DMS 273 (cell line): ENCODE data around the gene TMEM135.

Source experiments
- DNase-seq: peaks from one replicate; lab custom pipeline; 2025; ENCODE audit not compliant: unreplicated experiment; lab: John Stamatoyannopoulos, UW

TMEM135 gene

DNA sequence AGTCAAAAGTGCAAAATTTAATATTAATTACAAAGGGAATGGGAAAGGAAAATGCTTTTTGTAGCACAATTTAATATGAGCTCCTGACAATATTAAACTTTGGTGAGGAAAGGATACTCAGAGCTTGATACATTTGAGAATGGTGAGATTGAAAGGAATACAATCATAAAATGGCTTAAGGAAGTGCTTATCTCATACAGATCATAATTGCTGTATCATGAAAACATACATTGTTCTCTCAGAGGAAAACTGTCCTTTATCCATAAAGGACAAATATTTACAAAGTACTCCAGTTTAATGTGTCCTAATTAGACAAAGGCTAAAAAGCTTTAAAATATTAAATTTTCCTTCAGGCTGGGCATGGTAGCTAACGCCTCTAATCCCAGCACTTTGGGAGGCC is 260.4 kb downstream of the TMEM135 start:
- no peak for DNase-seq

- no peak for DNase-seq
Observed at GRCh38 chr11:87299041-87299481, 261.3 kb downstream of the TMEM135 start.

DNA sequence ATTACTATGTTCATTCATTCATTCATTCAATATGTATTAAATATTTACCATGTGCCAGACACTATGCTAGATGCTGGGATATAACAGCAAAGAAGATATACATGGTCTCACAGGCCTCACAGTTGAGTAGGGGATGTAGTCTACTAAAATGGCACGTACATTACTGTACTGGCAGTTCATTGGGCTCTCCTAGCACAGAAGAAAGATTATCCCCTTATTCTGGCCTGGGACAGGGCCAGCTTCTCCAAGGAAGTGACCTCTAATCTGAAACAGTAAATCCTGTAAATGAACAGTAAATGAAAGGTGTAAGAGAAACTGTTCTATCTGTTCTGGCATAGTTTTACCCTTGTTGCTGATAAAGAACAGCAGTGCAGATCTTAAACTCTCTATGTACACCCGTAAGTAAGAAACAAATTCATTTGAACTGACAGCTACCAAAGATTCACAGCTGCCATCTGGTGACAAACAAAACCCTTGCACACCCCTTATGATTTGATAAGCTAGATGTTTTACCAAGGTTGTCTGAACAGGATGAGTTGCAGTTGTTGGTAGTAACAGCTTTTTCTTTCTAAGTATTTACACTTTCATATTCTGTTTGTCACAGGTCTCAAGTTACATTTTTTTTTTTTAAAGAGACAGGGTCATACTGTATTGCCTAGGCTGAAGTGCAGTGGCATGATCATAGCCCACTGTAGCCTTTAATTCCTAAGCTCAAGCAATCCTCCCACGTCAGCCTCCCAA is 263.1 kb downstream of the TMEM135 start:
- DNase-seq = peak; percentile 20

DNA sequence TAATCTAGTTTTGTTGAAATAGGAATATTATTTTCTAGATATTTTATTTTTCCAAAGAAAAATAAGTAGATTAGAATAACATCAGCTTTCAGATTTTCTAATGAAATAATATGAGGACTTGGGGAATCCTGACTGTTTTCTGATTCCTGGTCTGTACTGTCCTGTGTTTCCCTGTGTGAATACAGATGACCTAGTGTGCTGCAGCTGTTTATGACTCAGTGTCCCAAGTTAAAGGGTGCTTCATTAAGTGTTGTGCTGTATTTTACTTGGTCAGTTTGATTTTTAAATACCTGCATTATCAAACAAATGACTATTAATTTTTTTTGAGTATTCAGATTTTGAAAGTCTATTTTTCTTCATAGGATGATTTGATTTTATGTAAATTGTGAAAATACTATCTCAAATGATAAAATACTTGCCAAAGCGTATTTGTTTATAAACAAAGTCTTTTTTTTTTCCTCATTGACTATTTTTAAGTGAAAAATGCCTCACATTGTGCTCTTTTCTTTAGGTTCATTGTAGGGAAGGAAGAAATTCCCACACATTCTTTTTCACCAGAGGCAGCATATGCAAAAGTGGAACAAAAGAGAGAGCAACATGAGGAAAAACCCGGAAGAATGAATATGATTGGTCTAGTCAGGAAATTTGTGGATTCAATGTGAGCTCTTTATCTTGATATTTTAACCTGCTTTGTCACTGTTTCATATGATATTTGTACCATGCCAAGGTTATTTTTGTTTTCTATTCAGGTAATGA is 264.2 kb downstream of the TMEM135 start:
- no peak for DNase-seq

GRCh38 chr11:87304412-87304811 is 266.7 kb downstream of the TMEM135 start:
- no peak for DNase-seq

GRCh38 chr11:87306262-87306851 is 268.6 kb downstream of the TMEM135 start:
- no peak for DNase-seq

DNA sequence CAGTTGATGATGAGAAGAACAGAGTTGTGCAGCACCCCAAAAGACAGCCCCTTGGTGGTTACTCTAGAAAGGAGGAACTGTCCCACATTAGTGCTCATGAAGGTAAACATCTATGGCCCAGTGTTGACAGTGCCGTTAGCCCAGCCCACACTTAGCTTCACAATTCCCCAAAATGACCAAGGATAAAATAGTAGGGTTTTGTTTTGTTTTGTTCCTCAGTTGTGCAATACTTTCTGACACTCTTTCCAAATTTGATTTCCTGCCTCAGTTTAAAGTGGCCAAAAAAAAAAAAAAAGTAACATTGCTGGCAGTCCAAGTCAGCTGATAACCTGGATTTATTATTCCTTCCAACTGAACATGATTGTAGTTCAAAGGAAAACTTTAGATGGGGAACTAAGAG is 269.4 kb downstream of the TMEM135 start:
- no peak for DNase-seq

GRCh38 chr11:87315229-87315628 is 277.5 kb downstream of the TMEM135 start:
- no peak for DNase-seq

DNA sequence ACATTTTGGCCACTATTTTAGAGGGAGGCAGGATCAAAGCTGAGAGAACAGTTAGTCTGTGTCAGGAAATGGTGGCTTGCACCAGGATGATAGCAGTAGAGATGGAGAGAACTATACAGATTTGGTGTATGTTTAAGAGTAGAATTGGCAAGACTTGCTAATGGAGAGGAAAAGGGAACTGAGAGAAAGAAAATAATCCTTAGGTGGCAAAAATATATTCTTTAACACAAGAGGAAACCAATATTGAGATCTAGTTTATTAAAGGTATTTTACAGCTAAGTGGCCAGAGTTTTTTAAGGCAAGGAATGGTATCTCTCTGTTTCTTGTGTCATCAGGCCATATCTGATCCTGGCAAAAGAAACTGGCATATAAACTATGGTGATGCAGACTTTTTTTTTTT is 278.8 kb downstream of the TMEM135 start:
- no peak for DNase-seq

DNA sequence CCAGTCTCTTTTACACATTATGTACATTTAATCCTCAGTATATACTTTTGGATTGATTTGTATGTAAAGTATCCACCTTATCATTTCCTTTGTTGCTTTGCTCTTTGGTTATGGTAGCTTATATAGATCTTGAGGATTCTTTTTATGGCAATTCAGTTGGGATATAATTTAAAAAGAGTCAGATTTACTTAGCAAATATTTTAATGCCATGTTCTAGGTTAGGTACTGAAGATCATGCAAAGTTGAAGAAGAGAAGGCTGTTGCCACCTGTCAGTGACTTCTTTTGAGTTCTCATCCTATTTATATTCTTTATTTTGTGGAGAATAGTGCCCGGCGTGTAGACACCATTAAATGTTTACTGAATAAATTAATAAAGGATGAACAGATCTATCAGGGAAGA is 279.7 kb downstream of the TMEM135 start:
- no peak for DNase-seq

DNA sequence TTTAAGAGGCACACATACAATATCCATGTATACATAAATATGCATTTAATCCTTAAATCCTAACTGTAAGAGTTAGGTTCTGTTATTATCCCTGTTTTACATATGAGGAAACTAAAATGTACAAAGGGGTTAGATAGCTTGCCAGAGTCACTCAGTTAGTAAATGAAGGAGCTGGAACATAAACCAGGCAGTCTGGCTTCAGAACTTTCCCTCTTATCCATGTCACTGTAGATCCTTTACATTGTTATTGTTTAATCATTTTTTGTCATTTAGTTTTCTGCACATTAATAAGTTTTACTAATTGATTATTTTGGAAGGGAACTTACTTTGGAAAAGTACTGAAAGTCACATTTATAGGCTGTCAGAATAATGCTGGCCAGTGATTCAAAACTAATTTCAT is 282.4 kb downstream of the TMEM135 start:
- no peak for DNase-seq

DNA sequence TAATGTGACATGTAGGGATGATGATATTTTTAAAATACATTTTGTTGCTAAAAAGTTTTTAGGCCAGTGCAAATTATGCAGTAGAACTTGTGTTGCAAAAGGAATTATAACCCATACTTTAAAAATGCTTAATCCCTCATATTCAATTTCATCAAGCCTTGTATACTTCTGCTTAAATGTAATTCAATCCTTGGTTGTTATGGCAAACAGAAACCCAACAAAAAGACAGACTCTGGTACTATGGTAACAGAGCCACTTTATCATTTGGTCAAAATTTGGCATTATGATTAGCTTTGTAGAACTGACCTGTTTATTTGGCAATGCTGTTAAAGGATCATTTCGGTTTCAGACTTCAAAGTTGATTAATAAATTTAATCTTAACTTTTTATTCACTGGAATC is 284.8 kb downstream of the TMEM135 start:
- DNase-seq = no peak

- no peak for DNase-seq
Observed at GRCh38 chr11:87323899-87324298, 286.2 kb downstream of the TMEM135 start.

GRCh38 chr11:87324817-87325489 is 287.2 kb downstream of the TMEM135 start:
- no peak for DNase-seq

DNA sequence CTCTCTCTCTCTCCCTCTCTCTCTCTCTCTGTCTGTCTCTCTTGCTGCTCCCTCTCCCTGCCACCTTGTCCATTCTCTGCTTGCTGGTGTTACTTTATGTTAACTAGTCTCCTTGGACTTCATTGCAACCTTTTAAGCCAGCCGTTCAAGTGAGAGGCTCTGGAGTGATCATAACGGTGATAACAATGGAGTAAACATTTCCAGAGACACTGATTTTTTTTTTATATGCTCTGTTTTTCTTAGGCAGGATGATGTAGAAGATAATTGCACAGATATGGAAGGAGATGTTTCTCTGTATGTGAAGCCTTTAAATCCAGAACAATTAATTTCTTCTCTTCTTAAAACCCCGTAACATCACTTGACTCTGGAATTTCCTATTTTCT is 287.7 kb downstream of the TMEM135 start:
- DNase-seq = no peak

- no peak for DNase-seq
Observed at GRCh38 chr11:87326594-87326993, 288.9 kb downstream of the TMEM135 start.

- DNase-seq = no peak
Observed at GRCh38 chr11:87329172-87329571, 291.4 kb downstream of the TMEM135 start.

DNA sequence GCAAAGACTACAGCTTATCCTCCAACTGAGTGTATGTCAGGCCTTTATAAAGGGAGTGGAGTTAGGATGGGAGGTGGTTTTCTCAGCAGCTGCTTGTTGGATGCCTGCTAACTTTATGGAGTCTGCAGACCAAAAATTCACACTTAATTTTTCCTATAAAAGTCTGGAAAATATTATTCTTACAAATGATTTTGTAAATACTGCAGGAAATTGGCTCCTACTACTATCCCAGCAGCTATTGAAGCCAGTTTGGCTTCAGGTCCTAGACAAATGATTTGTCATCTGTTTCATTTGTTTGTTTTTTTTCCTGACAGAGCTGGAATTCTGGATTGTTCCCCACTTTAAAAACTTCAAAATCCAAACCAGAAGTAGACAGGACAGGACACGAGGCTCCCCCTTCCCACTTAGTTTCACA is 292.5 kb downstream of the TMEM135 start:
- DNase-seq = no peak

- no peak for DNase-seq
Observed at GRCh38 chr11:87331273-87331672, 293.5 kb downstream of the TMEM135 start.

DNA sequence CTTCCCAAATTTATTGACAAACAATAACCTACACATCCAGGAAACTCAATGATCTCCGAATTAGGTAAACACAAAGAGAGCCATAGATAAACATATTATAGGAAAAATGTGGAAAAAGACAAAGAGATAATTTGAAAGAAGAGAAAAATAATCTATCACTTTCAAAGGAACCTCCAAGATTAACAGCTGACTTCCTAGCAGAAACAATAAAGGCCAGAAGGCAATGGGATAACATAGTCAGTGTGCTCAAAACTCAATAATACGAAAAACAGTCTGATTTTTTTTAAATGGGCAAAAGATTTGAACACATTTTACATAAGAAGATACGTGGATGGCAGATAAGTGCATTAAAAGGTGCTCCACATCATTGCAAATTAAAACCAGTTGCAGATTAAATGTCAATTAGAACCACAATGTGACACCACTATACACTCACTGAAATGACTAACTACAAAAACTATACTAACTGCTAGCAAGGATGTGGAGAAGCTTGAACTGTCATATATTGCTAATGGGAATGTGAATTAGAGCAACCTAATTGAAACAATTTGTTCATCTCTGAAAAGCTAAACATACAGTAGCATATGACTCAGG is 300.4 kb downstream of the TMEM135 start:
- DNase-seq = peak; percentile 1

GRCh38 chr11:87339416-87339815 is 301.7 kb downstream of the TMEM135 start:
- DNase-seq = no peak
